ENCODE measurements around the gene SLC9B2. TPM values are rescaled to one million over a fixed set of nuclear protein-coding genes. Genes with fewer than 3 reads are reported as not detected.

Gene SLC9B2
- total RNA-seq, 2 experiments from 2014 or later = 35.6 to 40.2 TPM

DNA sequence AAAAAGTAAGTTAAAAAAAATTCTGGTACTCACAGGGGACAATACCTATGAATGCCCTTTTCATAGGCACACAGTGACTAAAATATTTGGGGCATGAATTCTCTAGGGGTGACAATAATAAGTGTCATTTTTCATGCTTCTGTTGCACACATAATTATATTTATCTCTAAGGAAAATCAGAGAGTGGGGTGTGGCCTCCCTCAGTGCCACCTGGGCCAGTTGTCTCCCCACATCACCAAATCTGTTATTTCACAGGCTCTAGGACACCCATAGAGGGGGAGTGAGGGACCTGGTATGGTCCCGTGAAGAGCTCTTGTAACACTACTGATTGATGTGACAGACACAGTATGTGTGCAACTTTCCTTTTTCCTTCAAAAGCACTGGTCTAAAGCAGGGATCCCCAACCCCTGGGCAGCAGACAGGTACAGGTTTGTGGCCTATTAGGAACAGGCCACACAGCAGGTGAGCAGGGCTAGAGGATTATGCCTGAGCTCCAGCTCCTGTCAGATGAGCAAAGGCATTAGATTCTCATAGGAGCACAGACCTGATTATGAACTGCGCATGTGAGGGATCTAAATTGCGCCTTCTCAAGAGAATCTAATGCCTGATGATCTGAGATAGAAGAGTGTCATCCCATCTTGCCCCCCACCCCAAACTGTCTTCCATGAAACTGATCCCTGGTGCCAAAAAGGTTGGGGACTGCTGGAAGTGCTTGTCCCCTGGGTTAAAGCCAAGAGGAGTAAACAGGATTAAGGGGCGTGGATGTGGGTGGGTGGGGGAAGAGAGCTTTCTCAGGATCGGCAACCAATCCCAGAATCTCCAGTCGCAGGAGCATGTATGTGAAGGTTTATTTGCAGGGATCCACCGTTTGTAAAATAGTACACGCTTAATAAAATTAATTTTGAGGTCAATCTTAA is 57.9 kb downstream of the SLC9B2 start:
- CTCF ChIA-PET = interaction anchor here (1.4 kb wide), 1 partner anchor 81 kb away, joined by 12 read pairs; the partner anchor contains the start of gene BDH2

GRCh38 chr4:103012551-103012950 is 64.0 kb downstream of the SLC9B2 start:
- no peaks in the 10 kb centered on the region for H3K4me1 Mint-ChIP-seq (ENCODE audit: low read depth)
- intact Hi-C loops (cut with micrococcal nuclease) = loop anchor here (5.0 kb wide), 1 partner anchor 565 kb away; no protein-coding TSS in a partner anchor
- ATAC-seq (no peak), DNase-seq (no peak)
- no peaks in the 10 kb centered on the region for H3K36me3 Mint-ChIP-seq (ENCODE audit: low read depth)
- no peak overlapping the region for H3K27ac Mint-ChIP-seq
- no peaks in the 10 kb centered on the region for H3K9me3 Mint-ChIP-seq
- H3K27me3 Mint-ChIP-seq = no peaks in the 10 kb centered on the region
- no peak overlapping the region for H3K4me3 Mint-ChIP-seq
- ChIA-PET CTCF (interaction anchor here (0.6 kb wide), 1 partner anchor 109 kb away, joined by 3 read pairs; no protein-coding TSS in a partner anchor), POLR2A (no interaction called here)
- TF ChIP-seq CTCF (IDR thresholded peaks at IDR 0.05) = no peak

More for the DNA sequence above, 57.9 kb downstream of the SLC9B2 start:
- Mint-ChIP-seq H3K4me3 (peak overlapping the region; percentile 87), H3K36me3 (ENCODE audit: low read depth) (peaks cover 6% of the 10 kb centered on the region), H3K27ac (peak overlapping the region; percentile 99), H3K9me3 (no peaks in the 10 kb centered on the region), H3K27me3 (no peaks in the 10 kb centered on the region), H3K4me1 (ENCODE audit: low read depth) (peaks cover 15% of the 10 kb centered on the region)
- TF ChIP-seq CTCF (IDR thresholded peaks at IDR 0.05) = no peak
- DNase-seq (no peak), ATAC-seq (no peak)
- POLR2A ChIA-PET = interaction anchor here (0.7 to 1.6 kb wide), 8 partner anchors 31 to 271 kb away, joined by 3 to 4 read pairs (median 4); partner anchors contain the start of gene UBE2D3
- intact Hi-C loops (cut with micrococcal nuclease) = no loop called here

- intact Hi-C loops (cut with micrococcal nuclease) = loop anchor here (5.0 kb wide), 1 partner anchor 565 kb away; no protein-coding TSS in a partner anchor
- Mint-ChIP-seq H3K36me3 (ENCODE audit: low read depth) (no peaks in the 10 kb centered on the region), H3K4me1 (ENCODE audit: low read depth) (no peaks in the 10 kb centered on the region), H3K27ac (no peak overlapping the region), H3K9me3 (no peaks in the 10 kb centered on the region), H3K27me3 (no peaks in the 10 kb centered on the region), H3K4me3 (no peak overlapping the region)
- DNase-seq (no peak), ATAC-seq (no peak)
- ChIA-PET POLR2A (no interaction called here), CTCF (interaction anchor here (0.6 kb wide), 1 partner anchor 108 kb away, joined by 3 read pairs; no protein-coding TSS in a partner anchor)
- no peak for TF ChIP-seq CTCF (IDR thresholded peaks at IDR 0.05)
These were observed 64.5 kb downstream of the SLC9B2 start for GRCh38 chr4:103012060-103012459.

DNA sequence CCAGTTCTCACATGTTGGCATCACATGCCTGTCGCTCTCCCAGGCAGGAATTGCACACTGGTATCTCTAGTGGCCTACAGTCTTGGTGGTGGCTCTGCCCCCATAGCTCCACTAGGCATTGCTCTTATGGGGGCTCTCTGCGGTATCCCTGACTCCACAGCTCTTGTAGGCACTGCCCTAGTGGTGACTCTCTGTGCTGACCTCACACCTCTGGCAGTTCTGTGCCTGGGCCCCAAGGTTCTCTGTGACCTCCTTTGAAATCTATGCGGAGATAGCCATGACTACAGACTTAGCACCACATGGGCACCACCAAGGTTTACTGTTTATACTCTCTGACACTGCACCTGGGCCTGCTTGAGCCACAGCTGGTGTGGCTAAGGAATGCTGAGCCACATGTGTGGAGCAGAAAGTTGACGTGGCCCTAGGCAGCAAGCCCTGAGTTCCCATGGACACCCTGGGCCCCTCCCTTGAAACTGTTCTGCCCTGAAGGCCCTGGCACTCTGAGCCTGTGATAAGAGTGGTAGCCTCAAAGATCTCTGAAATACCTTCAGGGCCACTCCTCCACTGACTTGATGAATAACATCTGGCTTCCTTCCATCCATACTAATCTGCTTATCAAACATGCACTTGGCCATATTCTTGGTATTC is 65.1 kb downstream of the SLC9B2 start:
- intact Hi-C loops (cut with micrococcal nuclease) = loop anchor here (5.0 kb wide), 1 partner anchor 564 kb away; no protein-coding TSS in a partner anchor
- ATAC-seq = no peak
- H3K27me3 Mint-ChIP-seq = no peaks in the 10 kb centered on the region
- H3K4me1 Mint-ChIP-seq (ENCODE audit: low read depth) = no peaks in the 10 kb centered on the region
- no peak overlapping the region for H3K27ac Mint-ChIP-seq
- H3K4me3 Mint-ChIP-seq = no peak overlapping the region
- no peak for DNase-seq
- no peak for TF ChIP-seq CTCF (IDR thresholded peaks at IDR 0.05)
- H3K9me3 Mint-ChIP-seq = no peaks in the 10 kb centered on the region
- ChIA-PET POLR2A (interaction anchor here (1.3 kb wide), 1 partner anchor 65 kb away, joined by 3 read pairs; the partner anchor contains the start of gene SLC9B2), CTCF (interaction anchor here (0.9 to 1.4 kb wide), 4 partner anchors 20 to 385 kb away, joined by 3 to 4 read pairs (median 3); no protein-coding TSS in a partner anchor)
- H3K36me3 Mint-ChIP-seq (ENCODE audit: low read depth) = no peaks in the 10 kb centered on the region

All from activated CD8-positive, alpha-beta T cell treated with anti-CD3 and anti-CD28 coated beads for 36 hours (primary cell).